ENCODE measurements around the gene AIFM3. TPM values are rescaled to one million over a fixed set of nuclear protein-coding genes. Genes with fewer than 3 reads are reported as not detected.

The AIFM3 gene
- total RNA-seq, 1 donor from 2014 or later = 0.47 TPM

GRCh38 chr22:20960609-20961008 is 6.4 kb upstream of the AIFM3 start:
- peaks cover 23% of the 10 kb centered on the region for H3K4me1 Mint-ChIP-seq (ENCODE audit: low read depth)
- TF ChIP-seq CTCF (IDR thresholded peaks at IDR 0.05) = no peak
- no peak for DNase-seq (ENCODE audit: low spot score)
- H3K9me3 Mint-ChIP-seq (ENCODE audit: low read depth) = no peaks in the 10 kb centered on the region
- H3K4me3 Mint-ChIP-seq (ENCODE audit: unreplicated experiment) = no peak overlapping the region
- H3K27me3 Mint-ChIP-seq (ENCODE audit: low read depth) = peaks cover 5% of the 10 kb centered on the region
- H3K27ac Mint-ChIP-seq (ENCODE audit: unreplicated experiment) = no peak overlapping the region
- no peaks in the 10 kb centered on the region for H3K36me3 Mint-ChIP-seq (ENCODE audit: low read depth)

- no peak for TF ChIP-seq CTCF (IDR thresholded peaks at IDR 0.05)
- Mint-ChIP-seq H3K27me3 (ENCODE audit: low read depth) (peaks cover 5% of the 10 kb centered on the region), H3K4me1 (ENCODE audit: low read depth) (peaks cover 14% of the 10 kb centered on the region), H3K36me3 (ENCODE audit: low read depth) (no peaks in the 10 kb centered on the region), H3K27ac (ENCODE audit: unreplicated experiment) (no peak overlapping the region), H3K9me3 (ENCODE audit: low read depth) (no peaks in the 10 kb centered on the region), H3K4me3 (ENCODE audit: unreplicated experiment) (no peak overlapping the region)
- no peak for DNase-seq (ENCODE audit: low spot score)
Measured at GRCh38 chr22:20962491-20962945, 4.5 kb upstream of the AIFM3 start.

- no peak for DNase-seq (ENCODE audit: low spot score)
- H3K27me3 Mint-ChIP-seq (ENCODE audit: low read depth) = peaks cover 5% of the 10 kb centered on the region
- no peak for TF ChIP-seq CTCF (IDR thresholded peaks at IDR 0.05)
- H3K4me1 Mint-ChIP-seq (ENCODE audit: low read depth) = peaks cover 9% of the 10 kb centered on the region
- no peak overlapping the region for H3K4me3 Mint-ChIP-seq (ENCODE audit: unreplicated experiment)
- H3K27ac Mint-ChIP-seq (ENCODE audit: unreplicated experiment) = no peak overlapping the region
- no peaks in the 10 kb centered on the region for H3K9me3 Mint-ChIP-seq (ENCODE audit: low read depth)
- H3K36me3 Mint-ChIP-seq (ENCODE audit: low read depth) = no peaks in the 10 kb centered on the region
Measured at GRCh38 chr22:20963201-20964052, 3.6 kb upstream of the AIFM3 start.

- no peak for TF ChIP-seq CTCF (IDR thresholded peaks at IDR 0.05)
- H3K4me3 Mint-ChIP-seq (ENCODE audit: unreplicated experiment) = peak overlapping the region; percentile 64
- peaks cover 9% of the 10 kb centered on the region for H3K4me1 Mint-ChIP-seq (ENCODE audit: low read depth)
- no peaks in the 10 kb centered on the region for H3K36me3 Mint-ChIP-seq (ENCODE audit: low read depth)
- no peak for DNase-seq (ENCODE audit: low spot score)
- peaks cover 5% of the 10 kb centered on the region for H3K27me3 Mint-ChIP-seq (ENCODE audit: low read depth)
- H3K9me3 Mint-ChIP-seq (ENCODE audit: low read depth) = no peaks in the 10 kb centered on the region
- H3K27ac Mint-ChIP-seq (ENCODE audit: unreplicated experiment) = no peak overlapping the region
Measured at GRCh38 chr22:20964090-20964798, 2.8 kb upstream of the AIFM3 start.

- Mint-ChIP-seq H3K4me1 (ENCODE audit: low read depth) (peaks cover 9% of the 10 kb centered on the region), H3K36me3 (ENCODE audit: low read depth) (no peaks in the 10 kb centered on the region), H3K27me3 (ENCODE audit: low read depth) (peaks cover 5% of the 10 kb centered on the region), H3K27ac (ENCODE audit: unreplicated experiment) (no peak overlapping the region), H3K9me3 (ENCODE audit: low read depth) (no peaks in the 10 kb centered on the region), H3K4me3 (ENCODE audit: unreplicated experiment) (peak overlapping the region; percentile 64)
- no peak for TF ChIP-seq CTCF (IDR thresholded peaks at IDR 0.05)
- DNase-seq (ENCODE audit: low spot score) = no peak
Measured at GRCh38 chr22:20964799-20965103, 2.3 kb upstream of the AIFM3 start.
